Urothelium cell line (cell line): ENCODE results near the gene P2RY8.
"Not testable (repeated sequence)": the region's sequence is repeated elsewhere in the genome, so short reads cannot be mapped to it uniquely, and the experiment has no call there.

Experiments
- DNase-seq: peaks from one replicate; pipeline ENCODE4 v3.0.0; 2011; ENCODE audit warnings: low spot score, mixed read lengths
- FAIRE-seq: peaks from 2 replicates; lab custom pipeline; 2011; peaks lifted over from hg19 to GRCh38; lab: Jason Lieb, UNC

P2RY8 gene

GRCh38 chrX:1488745-1489144, 48.2 kb downstream of the P2RY8 start:
- no peak for DNase-seq
- FAIRE-seq = no peak

- FAIRE-seq = no peak
Measured at GRCh38 chrX:1488141-1488540, 48.8 kb downstream of the P2RY8 start.

GRCh38 chrX:1487401-1487800, 49.6 kb downstream of the P2RY8 start:
- no peak for FAIRE-seq

More at GRCh38 chrX:1488141-1488540, 48.8 kb downstream of the P2RY8 start:
- no peak for DNase-seq

GRCh38 chrX:1486749-1487361, 50.1 kb downstream of the P2RY8 start:
- FAIRE-seq = no peak
- no peak for DNase-seq

More at GRCh38 chrX:1487401-1487800, 49.6 kb downstream of the P2RY8 start:
- no peak for DNase-seq

- no peak for DNase-seq
- FAIRE-seq = no peak
Measured at GRCh38 chrX:1486177-1486576, 50.8 kb downstream of the P2RY8 start.

GRCh38 chrX:1485033-1485432, 52.0 kb downstream of the P2RY8 start:
- FAIRE-seq (no peak), DNase-seq (no peak)

- DNase-seq (no peak), FAIRE-seq (no peak)
Measured at GRCh38 chrX:1484638-1485019, 52.4 kb downstream of the P2RY8 start.

GRCh38 chrX:1483843-1484637, 52.9 kb downstream of the P2RY8 start:
- no peak for FAIRE-seq
- DNase-seq = no peak

GRCh38 chrX:1482530-1482928, 54.5 kb downstream of the P2RY8 start:
- not testable (repeated sequence) for DNase-seq, FAIRE-seq

- DNase-seq = peak; percentile 31
- FAIRE-seq = no peak
Measured at GRCh38 chrX:1481636-1482529, 55.1 kb downstream of the P2RY8 start.

GRCh38 chrX:1480082-1480785, 56.8 kb downstream of the P2RY8 start:
- FAIRE-seq = no peak
- no peak for DNase-seq

GRCh38 chrX:1477801-1478458, 59.1 kb downstream of the P2RY8 start:
- FAIRE-seq (no peak), DNase-seq (no peak)

GRCh38 chrX:1477229-1477628, 59.8 kb downstream of the P2RY8 start:
- FAIRE-seq (no peak), DNase-seq (no peak)

- DNase-seq (no peak), FAIRE-seq (no peak)
Measured at GRCh38 chrX:1476682-1477081, 60.3 kb downstream of the P2RY8 start.

GRCh38 chrX:1475881-1476280, 61.1 kb downstream of the P2RY8 start:
- DNase-seq = no peak
- FAIRE-seq = no peak

- FAIRE-seq = no peak
- DNase-seq = no peak
Measured at GRCh38 chrX:1475481-1475880, 61.5 kb downstream of the P2RY8 start.

- not testable (repeated sequence) for FAIRE-seq, DNase-seq
Measured at GRCh38 chrX:1474593-1474992, 62.4 kb downstream of the P2RY8 start.

- DNase-seq = no peak
- no peak for FAIRE-seq
Measured at GRCh38 chrX:1472975-1473374, 64.0 kb downstream of the P2RY8 start.

- FAIRE-seq = no peak
- DNase-seq = peak; percentile 70
Measured at GRCh38 chrX:1468250-1468772, 68.7 kb downstream of the P2RY8 start.

- DNase-seq (no peak), FAIRE-seq (no peak)
Measured at GRCh38 chrX:1466971-1467561, 69.9 kb downstream of the P2RY8 start.
